GM21737 (cell line): ENCODE data around the gene PDZD2.

Source experiments
- ATAC-seq: cut with Tn5 transposase; IDR thresholded peaks from one replicate; pipeline ENCODE4 v1.9.1; 2021; ENCODE audit warnings: mild to moderate bottlenecking, moderate library complexity; ENCODE audit not compliant: unreplicated experiment

PDZD2 gene

DNA sequence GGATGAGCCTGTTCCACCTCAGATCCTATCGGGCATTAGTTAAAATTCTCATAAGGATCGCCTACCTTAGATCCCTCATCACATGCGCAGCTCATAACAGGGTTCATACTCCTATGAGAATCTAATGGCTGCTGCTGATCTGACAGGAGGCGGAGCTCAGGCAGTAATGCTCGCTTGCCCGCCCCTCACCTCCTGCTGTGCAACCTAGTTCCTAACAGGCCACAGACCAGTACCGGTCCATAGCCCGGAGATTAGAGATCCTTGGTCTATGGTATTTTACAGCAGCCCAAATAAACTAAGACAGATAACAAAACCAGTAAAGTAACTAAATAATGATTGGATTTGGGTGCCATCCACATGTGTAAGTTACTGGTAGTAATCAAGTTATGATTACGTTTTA is 517.7 kb downstream of the PDZD2 start:
- ATAC-seq = no peak

DNA sequence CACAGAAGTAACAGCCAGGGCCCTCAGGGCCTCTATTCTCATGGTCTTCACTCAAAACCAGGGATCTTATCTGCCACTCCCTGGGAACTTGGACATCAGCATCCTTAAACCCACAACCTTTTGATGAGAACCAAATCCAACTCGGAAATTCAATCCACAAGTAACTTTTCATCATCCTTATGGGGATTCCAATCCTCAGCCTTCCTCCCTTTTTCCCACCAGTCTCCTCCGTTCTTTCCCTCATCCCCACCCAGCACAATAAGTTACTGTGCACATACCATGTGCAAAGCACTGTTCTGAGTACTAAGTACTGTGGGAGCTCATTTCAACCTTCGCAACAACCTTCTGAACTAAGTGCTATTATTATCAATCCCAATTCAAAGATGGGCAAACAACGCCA is 518.1 kb downstream of the PDZD2 start:
- no peak for ATAC-seq

DNA sequence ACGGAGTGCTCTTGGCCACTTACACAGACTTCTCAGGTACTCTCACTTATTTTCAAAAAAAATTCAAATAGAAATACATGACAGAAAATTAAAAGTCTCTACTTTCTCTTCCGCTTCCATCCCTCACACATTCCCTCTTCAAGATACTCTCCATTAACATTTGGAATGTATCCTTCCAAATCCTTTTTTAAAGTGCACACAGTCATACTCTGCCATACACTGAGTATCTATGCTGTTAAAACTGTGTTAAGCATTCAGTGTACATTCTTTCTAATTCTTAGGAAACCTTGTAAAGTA is 519.7 kb downstream of the PDZD2 start:
- no peak for ATAC-seq

DNA sequence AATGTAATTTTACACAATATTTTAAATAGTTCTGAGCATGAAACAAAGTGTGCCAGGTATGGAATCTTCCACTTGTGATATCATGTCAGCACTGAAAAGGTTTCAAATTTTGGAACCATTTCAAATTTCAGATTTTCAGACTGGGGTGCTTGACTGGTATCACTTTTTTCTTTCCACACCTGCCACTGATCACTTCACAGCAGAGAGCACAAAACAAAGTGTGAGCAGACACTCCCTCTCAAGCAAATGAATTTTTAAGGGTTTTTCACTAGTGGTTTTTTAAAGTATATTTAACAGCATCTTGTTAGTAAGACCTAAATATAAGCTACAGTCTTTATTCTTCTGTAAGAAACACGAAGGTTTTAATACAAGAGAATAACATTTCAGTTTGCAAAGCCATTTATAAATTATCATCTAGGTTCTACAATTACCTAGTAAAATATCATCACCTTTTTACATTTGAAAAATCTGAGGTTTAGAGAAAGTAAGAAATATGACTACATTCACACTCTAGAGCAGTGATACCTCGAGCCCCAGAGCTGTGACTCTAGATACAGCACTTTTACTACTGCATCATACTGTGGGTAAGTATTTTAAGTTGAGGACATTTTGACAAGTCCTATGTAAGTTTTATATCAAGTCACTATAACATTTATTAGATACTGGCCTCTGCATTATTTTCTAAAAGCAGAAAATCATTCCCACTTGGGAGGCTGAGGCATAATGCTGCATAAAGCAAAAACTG is 520.6 kb downstream of the PDZD2 start:
- no peak for ATAC-seq

DNA sequence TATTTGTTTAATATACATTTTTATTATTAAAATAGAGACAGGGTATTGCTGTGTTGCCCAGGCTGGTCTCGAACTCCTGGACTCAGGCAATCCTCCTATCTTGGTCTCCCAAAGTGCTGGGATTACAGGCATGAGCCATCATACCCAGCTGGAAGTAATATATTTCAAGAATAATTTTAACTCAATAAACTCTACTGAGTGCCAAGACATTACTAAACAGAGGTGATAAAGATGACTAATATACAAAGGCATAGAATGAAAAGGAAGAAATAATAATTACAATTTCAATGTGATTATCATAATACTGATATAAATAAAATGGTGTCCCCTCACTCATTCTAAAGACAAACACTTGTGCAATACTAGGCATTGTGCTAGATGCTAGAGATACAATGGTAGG is 521.3 kb downstream of the PDZD2 start:
- no peak for ATAC-seq
